ENCODE results near the gene STAG1.
"Not testable (repeated sequence)": the region's sequence is repeated elsewhere in the genome, so short reads cannot be mapped to it uniquely, and the experiment has no call there.

The STAG1 gene

DNA sequence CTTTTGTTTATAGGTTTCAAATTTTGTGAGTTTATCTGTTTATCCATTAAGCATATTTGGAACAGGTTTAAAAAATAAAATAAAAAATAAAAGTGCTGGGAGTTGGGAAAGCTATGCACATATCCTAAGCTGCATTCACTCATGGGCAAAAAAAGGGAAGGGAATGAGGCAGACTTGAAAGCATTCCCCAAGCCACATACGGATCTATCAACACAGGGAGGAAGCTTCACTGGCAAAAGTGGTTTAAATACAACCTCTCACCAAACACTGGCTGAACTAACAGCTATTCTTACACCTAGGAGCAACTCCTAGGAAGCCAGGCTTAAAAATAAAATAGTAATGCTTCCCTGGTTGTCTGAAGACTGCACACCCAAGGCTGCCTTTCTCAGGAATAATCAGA is 400.8 kb downstream of the STAG1 start:
- no peak overlapping the region for H3K27ac ChIP-seq (ENCODE audit: low read depth, low read length)

DNA sequence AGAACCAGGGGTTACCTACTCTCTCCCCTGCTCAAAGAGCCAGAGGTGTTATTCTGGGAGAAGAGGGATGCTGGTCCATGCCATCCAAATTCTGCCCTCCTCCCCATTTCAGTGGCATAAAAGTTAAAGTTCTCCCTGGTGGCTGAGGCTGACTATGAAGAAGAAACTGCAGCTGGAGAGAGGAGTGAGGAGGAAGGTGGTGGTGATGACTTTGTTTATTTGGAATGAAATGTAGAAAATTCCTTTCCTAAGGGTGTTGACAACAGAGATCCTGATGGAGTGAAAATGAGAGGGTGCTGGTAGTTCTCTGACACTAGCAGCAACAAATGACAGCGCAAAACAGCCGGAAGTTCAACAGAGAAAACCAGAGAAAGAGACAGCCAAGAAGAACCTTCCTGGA is 401.6 kb downstream of the STAG1 start:
- peaks cover 9% of the 10 kb centered on the region; the same call in 1 of the 2 replicates for H3K36me3 ChIP-seq (ENCODE audit: insufficient read depth, low read length)
- no peaks in the 10 kb centered on the region for H3K27me3 ChIP-seq (ENCODE audit: insufficient read depth, low read length)
- 95% methylated on average over 2 of the region's 2 CpGs for WGBS
- no peak overlapping the region for H3K27ac ChIP-seq (ENCODE audit: low read depth, low read length)
- peaks cover 17% of the 10 kb centered on the region for H3K4me1 ChIP-seq (ENCODE audit: insufficient read depth, low read length)
- H3K9me3 ChIP-seq (ENCODE audit: insufficient read depth, low read depth, low read length): no peaks in the 10 kb centered on the region
- H3K9ac ChIP-seq (ENCODE audit: low read depth, low read length): no peak overlapping the region
- H3K4me3 ChIP-seq (ENCODE audit: low read length): no peak overlapping the region

More for the DNA sequence above, 400.8 kb downstream of the STAG1 start:
- H3K4me3 ChIP-seq (ENCODE audit: low read length): no peak overlapping the region
- H3K9ac ChIP-seq (ENCODE audit: low read depth, low read length): no peak overlapping the region
- H3K36me3 ChIP-seq (ENCODE audit: insufficient read depth, low read length): peaks cover 6% of the 10 kb centered on the region; the same call in 1 of the 2 replicates
- no peaks in the 10 kb centered on the region for H3K27me3 ChIP-seq (ENCODE audit: insufficient read depth, low read length)
- H3K4me1 ChIP-seq (ENCODE audit: insufficient read depth, low read length): peaks cover 17% of the 10 kb centered on the region
- WGBS: 72% methylated on average over 1 of the region's 1 CpG
- H3K9me3 ChIP-seq (ENCODE audit: insufficient read depth, low read depth, low read length): no peaks in the 10 kb centered on the region

DNA sequence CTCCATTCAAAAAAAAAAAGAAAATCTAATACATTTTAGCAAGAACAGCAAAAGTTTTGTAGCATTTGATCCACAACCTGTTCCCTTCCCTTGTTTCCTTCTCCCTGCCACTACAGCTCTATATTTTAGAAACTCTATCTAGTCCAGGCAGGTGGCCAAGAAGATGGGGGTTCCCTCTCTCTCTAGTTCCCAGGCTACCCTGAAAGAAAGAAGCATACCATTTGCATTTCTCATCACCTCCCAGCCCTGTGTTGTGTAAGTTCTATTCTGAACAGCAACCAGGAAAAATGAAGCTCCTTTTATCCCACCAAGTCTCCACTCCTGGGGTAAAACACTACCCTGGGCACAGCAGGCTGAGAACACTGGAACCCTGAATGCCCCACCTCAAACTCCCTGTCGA is 402.0 kb downstream of the STAG1 start:
- H3K27me3 ChIP-seq (ENCODE audit: insufficient read depth, low read length): no peaks in the 10 kb centered on the region
- H3K4me1 ChIP-seq (ENCODE audit: insufficient read depth, low read length): peaks cover 17% of the 10 kb centered on the region
- H3K27ac ChIP-seq (ENCODE audit: low read depth, low read length): no peak overlapping the region
- no peak overlapping the region for H3K4me3 ChIP-seq (ENCODE audit: low read length)
- no peaks in the 10 kb centered on the region for H3K9me3 ChIP-seq (ENCODE audit: insufficient read depth, low read depth, low read length)
- H3K36me3 ChIP-seq (ENCODE audit: insufficient read depth, low read length): peaks cover 9% of the 10 kb centered on the region; the same call in 1 of the 2 replicates
- WGBS: 93% methylated on average over 1 of the region's 1 CpG
- H3K9ac ChIP-seq (ENCODE audit: low read depth, low read length): no peak overlapping the region

DNA sequence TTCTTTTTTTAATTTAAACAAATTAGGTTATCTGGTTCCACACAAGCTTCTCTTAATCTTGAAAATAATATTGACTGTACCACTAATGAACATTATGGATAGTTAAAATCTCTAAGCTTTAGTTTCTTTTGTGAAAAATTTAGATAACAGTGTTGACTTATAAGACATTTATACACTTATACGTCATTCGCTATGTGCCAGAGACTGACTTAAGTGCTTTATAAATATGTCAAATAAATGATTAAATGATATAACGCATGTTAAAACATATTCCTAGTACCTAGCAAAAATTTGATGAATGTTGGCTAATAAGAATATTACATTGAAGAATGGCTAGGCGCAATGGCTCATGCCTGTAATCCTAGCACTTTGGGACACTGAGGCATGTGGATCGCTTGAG is 405.7 kb downstream of the STAG1 start:
- peaks cover 9% of the 10 kb centered on the region; the same call in 1 of the 2 replicates for H3K36me3 ChIP-seq (ENCODE audit: insufficient read depth, low read length)
- 86% methylated on average over 2 of the region's 5 CpGs for WGBS
- H3K4me3 ChIP-seq (ENCODE audit: low read length): no peak overlapping the region

DNA sequence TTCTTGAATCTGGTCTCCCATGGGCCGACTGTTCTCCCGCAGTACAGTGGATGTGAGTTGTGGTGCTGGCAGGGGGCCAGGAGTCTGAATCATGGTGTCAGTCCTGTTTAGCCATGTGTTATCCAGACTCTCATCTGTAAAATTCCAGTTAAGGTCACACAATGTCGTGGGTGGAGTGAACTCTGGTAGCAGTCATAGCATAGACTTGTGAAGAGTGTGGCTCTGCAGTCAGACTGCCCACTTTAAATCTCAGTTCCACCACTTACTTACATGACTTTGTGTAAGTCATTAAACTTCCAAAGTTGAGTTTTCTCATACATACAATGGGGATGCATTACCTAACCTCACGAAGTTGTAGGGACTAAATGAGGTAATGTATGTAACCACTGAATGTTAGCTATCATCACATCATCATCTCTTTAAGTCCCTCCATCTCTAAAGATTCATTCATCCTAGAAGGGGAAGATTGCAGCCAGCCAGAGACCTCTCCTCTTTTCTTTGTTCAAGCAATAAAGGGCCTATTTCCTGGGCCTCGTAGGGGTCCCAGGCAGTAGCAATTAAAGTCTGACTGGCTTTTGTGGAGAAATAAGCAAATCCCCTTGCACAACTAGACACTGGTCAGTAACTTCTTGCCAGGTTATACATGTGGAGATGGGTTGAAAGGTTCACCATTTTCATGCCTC is 408.2 kb downstream of the STAG1 start:
- H3K4me3 ChIP-seq (ENCODE audit: low read length): no peak overlapping the region
- no peaks in the 10 kb centered on the region; the same call in 1 of the 2 replicates for H3K4me1 ChIP-seq (ENCODE audit: insufficient read depth, low read length)
- H3K9ac ChIP-seq (ENCODE audit: low read depth, low read length): no peak overlapping the region
- no peaks in the 10 kb centered on the region for H3K27me3 ChIP-seq (ENCODE audit: insufficient read depth, low read length)
- WGBS: 92% methylated on average over 4 of the region's 5 CpGs
- H3K36me3 ChIP-seq (ENCODE audit: insufficient read depth, low read length): peaks cover 25% of the 10 kb centered on the region
- no peaks in the 10 kb centered on the region for H3K9me3 ChIP-seq (ENCODE audit: insufficient read depth, low read depth, low read length)
- H3K27ac ChIP-seq (ENCODE audit: low read depth, low read length): no peak overlapping the region

More for the DNA sequence above, 405.7 kb downstream of the STAG1 start:
- Histone ChIP-seq H3K9ac (ENCODE audit: low read depth, low read length) (no peak overlapping the region), H3K27me3 (ENCODE audit: insufficient read depth, low read length) (no peaks in the 10 kb centered on the region), H3K27ac (ENCODE audit: low read depth, low read length) (no peak overlapping the region), H3K4me1 (ENCODE audit: insufficient read depth, low read length) (peaks cover 3% of the 10 kb centered on the region; the same call in 1 of the 2 replicates), H3K9me3 (ENCODE audit: insufficient read depth, low read depth, low read length) (no peaks in the 10 kb centered on the region)

DNA sequence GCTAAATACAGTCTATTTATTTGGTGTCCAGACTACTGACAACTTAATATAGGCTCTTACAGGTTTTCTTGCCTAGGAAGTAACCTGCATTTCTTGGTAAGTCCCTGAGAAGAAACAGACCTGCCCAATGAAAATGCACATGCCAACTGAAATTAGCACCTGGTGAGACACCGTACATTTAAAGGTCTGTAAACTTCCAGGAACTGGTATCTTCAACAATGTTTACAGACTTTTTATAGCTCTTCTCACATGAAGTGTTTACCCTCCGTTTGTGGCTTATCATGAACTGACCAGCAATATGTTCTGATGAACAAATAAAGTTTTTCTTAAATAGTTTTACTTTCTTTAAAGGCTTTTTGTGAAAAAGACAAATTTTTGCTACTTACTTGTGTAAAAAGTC is 408.7 kb downstream of the STAG1 start:
- Histone ChIP-seq H3K9ac (ENCODE audit: low read depth, low read length) (no peak overlapping the region), H3K36me3 (ENCODE audit: insufficient read depth, low read length) (peaks cover 31% of the 10 kb centered on the region), H3K4me3 (ENCODE audit: low read length) (no peak overlapping the region), H3K4me1 (ENCODE audit: insufficient read depth, low read length) (no peaks in the 10 kb centered on the region; the same call in 1 of the 2 replicates), H3K27me3 (ENCODE audit: insufficient read depth, low read length) (no peaks in the 10 kb centered on the region), H3K27ac (ENCODE audit: low read depth, low read length) (no peak overlapping the region), H3K9me3 (ENCODE audit: insufficient read depth, low read depth, low read length) (no peaks in the 10 kb centered on the region)
- WGBS: 94% methylated on average over 2 of the region's 2 CpGs

DNA sequence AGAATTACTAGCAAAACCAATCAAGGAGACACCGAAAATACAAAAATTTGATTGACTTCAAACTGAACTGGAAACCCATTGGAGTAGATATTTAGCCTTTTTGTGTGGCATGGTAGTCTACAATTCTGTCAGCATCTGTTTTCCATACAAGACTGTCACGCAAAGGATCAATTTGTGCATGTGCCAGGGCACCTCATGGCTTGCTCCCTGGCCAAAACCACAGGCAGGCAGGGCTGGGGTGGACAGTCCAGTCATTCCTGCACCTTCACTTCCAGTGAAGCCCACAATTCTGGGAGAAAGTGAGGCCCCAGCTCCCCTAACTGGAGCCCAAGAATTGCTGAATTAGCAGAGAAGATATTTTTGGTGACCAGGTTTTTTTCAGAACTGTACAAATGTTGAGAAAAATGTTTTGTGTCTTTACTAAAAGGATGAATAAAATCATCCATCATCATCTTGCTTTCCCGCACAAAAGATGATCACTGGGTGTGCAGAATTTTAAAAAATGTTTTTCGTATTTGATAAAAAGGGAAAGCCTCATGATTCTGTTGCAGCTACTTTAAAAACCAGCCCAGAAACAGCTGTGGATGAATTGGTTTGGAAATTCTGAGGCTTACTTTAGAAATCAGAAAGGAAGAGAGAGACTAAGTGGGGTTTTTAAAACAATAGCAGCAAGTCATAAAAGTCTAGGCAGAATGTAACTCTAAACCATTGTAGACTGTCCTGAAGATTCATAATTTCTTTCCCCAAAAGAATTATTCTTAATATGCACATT is 415.7 kb downstream of the STAG1 start:
- H3K9ac ChIP-seq (ENCODE audit: low read depth, low read length): no peak overlapping the region
- peaks cover 63% of the 10 kb centered on the region for H3K36me3 ChIP-seq (ENCODE audit: insufficient read depth, low read length)
- WGBS: 93% methylated on average over 4 of the region's 4 CpGs
- H3K9me3 ChIP-seq (ENCODE audit: insufficient read depth, low read depth, low read length): no peaks in the 10 kb centered on the region
- no peaks in the 10 kb centered on the region for H3K27me3 ChIP-seq (ENCODE audit: insufficient read depth, low read length)
- no peak overlapping the region for H3K27ac ChIP-seq (ENCODE audit: low read depth, low read length)
- H3K4me1 ChIP-seq (ENCODE audit: insufficient read depth, low read length): no peaks in the 10 kb centered on the region
- H3K4me3 ChIP-seq (ENCODE audit: low read length): no peak overlapping the region

DNA sequence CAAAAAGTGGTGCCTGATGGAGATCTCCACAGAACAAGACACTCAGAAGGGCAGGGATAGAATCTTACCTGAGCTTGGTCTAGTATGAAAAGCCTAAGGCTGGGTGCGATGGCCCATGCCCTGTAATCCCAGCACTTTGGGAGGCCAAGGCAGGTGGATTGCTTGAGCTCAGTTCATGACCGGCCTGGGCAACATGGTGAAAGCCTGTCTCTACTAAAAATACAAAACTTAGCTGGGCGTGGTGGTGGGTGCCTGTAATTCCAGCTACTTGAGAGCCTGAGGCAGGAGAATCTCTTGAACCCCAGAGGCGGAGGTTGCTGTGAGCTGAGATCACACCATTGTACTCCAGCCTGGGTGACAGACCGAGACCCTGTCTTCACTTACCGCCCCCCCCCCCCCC is 417.5 kb downstream of the STAG1 start:
- WGBS: 94% methylated on average over 6 of the region's 6 CpGs
- not testable (repeated sequence) for H3K27ac ChIP-seq (ENCODE audit: low read depth, low read length); H3K9me3 ChIP-seq (ENCODE audit: insufficient read depth, low read depth, low read length); H3K27me3 ChIP-seq (ENCODE audit: insufficient read depth, low read length); H3K4me1 ChIP-seq (ENCODE audit: insufficient read depth, low read length); H3K4me3 ChIP-seq (ENCODE audit: low read length); H3K9ac ChIP-seq (ENCODE audit: low read depth, low read length)
- H3K36me3 ChIP-seq (ENCODE audit: insufficient read depth, low read length): peaks cover 53% of the 10 kb centered on the region

DNA sequence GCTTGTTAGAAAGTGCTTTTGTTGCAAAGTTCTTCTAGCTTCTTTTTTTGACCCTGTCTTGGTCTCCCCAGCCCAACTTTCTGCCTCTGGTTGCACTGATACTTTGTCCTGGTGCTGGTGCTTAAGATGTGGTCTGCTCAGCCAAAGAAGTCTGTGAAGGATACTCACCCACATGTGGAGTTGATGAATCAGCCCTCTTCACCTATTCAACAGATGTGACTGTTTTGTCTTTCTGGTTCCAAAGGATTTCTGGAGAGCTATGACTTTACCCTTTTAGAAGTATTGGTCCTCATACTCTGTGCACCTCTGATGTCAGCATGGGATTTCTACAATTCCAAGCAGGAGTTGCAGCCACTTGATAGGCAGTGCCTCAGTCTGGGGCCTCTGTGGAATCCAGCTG is 418.0 kb downstream of the STAG1 start:
- H3K4me1 ChIP-seq (ENCODE audit: insufficient read depth, low read length): no peaks in the 10 kb centered on the region
- no peak overlapping the region for H3K27ac ChIP-seq (ENCODE audit: low read depth, low read length)
- no peak overlapping the region for H3K4me3 ChIP-seq (ENCODE audit: low read length)
- H3K36me3 ChIP-seq (ENCODE audit: insufficient read depth, low read length): peaks cover 54% of the 10 kb centered on the region
- no peaks in the 10 kb centered on the region for H3K27me3 ChIP-seq (ENCODE audit: insufficient read depth, low read length)
- H3K9ac ChIP-seq (ENCODE audit: low read depth, low read length): no peak overlapping the region
- H3K9me3 ChIP-seq (ENCODE audit: insufficient read depth, low read depth, low read length): no peaks in the 10 kb centered on the region

DNA sequence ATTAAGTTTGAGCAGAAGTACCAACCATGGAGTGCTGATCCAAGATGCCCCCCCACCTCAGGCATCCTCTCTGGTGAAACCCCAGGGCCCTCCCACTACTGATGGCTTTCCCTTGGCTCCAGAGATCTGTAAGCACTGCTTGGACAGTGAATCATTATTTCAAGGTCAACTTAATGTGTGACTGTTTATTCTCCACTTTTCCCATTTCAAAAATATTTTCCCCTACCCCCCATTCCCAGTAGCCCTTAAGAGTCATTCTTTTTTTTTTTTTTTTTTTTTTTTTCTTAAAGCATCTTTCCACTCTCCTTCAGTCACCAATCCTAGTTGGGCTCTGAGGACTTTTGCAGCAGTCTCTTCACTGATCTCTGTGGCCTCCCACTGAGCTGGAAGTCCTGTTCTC is 419.4 kb downstream of the STAG1 start:
- Histone ChIP-seq H3K9me3 (ENCODE audit: insufficient read depth, low read depth, low read length) (no peaks in the 10 kb centered on the region), H3K36me3 (ENCODE audit: insufficient read depth, low read length) (peaks cover 51% of the 10 kb centered on the region), H3K27ac (ENCODE audit: low read depth, low read length) (no peak overlapping the region), H3K27me3 (ENCODE audit: insufficient read depth, low read length) (no peaks in the 10 kb centered on the region), H3K9ac (ENCODE audit: low read depth, low read length) (no peak overlapping the region), H3K4me1 (ENCODE audit: insufficient read depth, low read length) (no peaks in the 10 kb centered on the region), H3K4me3 (ENCODE audit: low read length) (no peak overlapping the region)

DNA sequence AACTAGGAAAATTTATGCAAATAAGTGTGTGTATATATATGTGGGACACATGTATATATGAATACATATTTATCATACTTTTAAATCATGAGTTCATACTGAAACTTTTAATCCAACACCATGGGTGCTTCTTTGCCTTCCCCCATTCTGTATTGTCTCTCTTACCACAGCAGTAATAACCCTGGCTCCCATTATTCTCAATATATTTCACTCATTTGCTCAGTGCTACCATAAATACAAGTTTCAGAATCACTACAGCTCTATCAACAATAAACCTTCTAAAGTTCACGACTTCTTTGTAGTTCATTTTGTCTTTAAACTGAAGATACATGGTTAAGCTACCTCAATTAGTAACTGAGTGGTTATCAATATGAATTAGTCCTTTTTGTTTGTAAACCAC is 419.9 kb downstream of the STAG1 start:
- Histone ChIP-seq H3K27ac (ENCODE audit: low read depth, low read length) (no peak overlapping the region), H3K27me3 (ENCODE audit: insufficient read depth, low read length) (no peaks in the 10 kb centered on the region), H3K9me3 (ENCODE audit: insufficient read depth, low read depth, low read length) (no peaks in the 10 kb centered on the region), H3K4me1 (ENCODE audit: insufficient read depth, low read length) (no peaks in the 10 kb centered on the region), H3K4me3 (ENCODE audit: low read length) (no peak overlapping the region), H3K36me3 (ENCODE audit: insufficient read depth, low read length) (peaks cover 51% of the 10 kb centered on the region), H3K9ac (ENCODE audit: low read depth, low read length) (no peak overlapping the region)
- 100% methylated on average over 1 of the region's 1 CpG for WGBS

All from HUES64 (cell line).